Spleen (tissue), 7 donors: ENCODE data around the gene COCH.

ENCODE experiments used
- CTCF ChIP-seq, 11 experiments: fragments of 200-600 bp in 7 of 11; fragments of 450-650 bp in 4 of 11; sonication (generic) in 4 of 11; IDR thresholded peaks in 8 of 11; conservative IDR thresholded peaks in 3 of 11; 1 replicate in 7 of 11; 2 replicates in 4 of 11; pipeline versions ENCODE4 v1.4.0 to v1.8.0; 2016 to 2021; ENCODE audit warnings: antibody characterized with exemption in 11 of 11, inconsistent platforms in 4 of 11, mild to moderate bottlenecking in 1 of 11
- POLR2A ChIP-seq, 3 donors: fragments of 450-650 bp; IDR thresholded peaks; one replicate each; pipeline ENCODE4 v1.5.1; 2017; ENCODE audit warnings: antibody characterized with exemption in 3 of 3, mild to moderate bottlenecking in 1 of 3
- POLR2AphosphoS5 ChIP-seq, 3 donors: sonication (generic); formaldehyde crosslinking; IDR thresholded peaks; one replicate each; pipeline ENCODE4 v1.5.1; 2017; ENCODE audit warnings: antibody characterized with exemption in 3 of 3
- donor health status: DM: no; HTN: no; CAD: no; lungs with moderate emphysema.
- donor health status: DM: no; HTN: no; CAD: no.
- donor health status: DM: no; HTN: no; CAD: no.

- TF ChIP-seq CTCF (IDR thresholded peaks at IDR 0.05 in 8 of 11, conservative IDR thresholded peaks at IDR 0.05 in 3 of 11) (no peak), POLR2AphosphoS5 (IDR thresholded peaks at IDR 0.05) (no peak), POLR2A (IDR thresholded peaks at IDR 0.05) (no peak)
Measured at GRCh38 chr14:30849983-30850382, 24.4 kb upstream of the COCH start.
